ENCODE data around the gene PICALM.

Gene PICALM

GRCh38 chr11:85970593-85970992, 98.3 kb downstream of the PICALM start:
- TF ChIP-seq SNAI2 (CRISPR knock-in tag; IDR thresholded peaks at IDR 0.05) (no peak), ARNTL (CRISPR knock-in tag; IDR thresholded peaks at IDR 0.05; ENCODE audit: borderline replicate concordance, low read depth) (no peak), ZNF565 (CRISPR knock-in tag; conservative IDR thresholded peaks at IDR 0.05; ENCODE audit: low read depth) (no peak), TCF4 (CRISPR knock-in tag; IDR thresholded peaks at IDR 0.05; ENCODE audit: borderline replicate concordance) (no peak), ZFP3 (CRISPR knock-in tag; IDR thresholded peaks at IDR 0.05) (no peak), GLIS3 (CRISPR knock-in tag; IDR thresholded peaks at IDR 0.05) (no peak), CSRNP3 (CRISPR knock-in tag; IDR thresholded peaks at IDR 0.05) (no peak), ZC3H10 (CRISPR knock-in tag; IDR thresholded peaks at IDR 0.05) (no peak), CSDC2 (CRISPR knock-in tag; IDR thresholded peaks at IDR 0.05) (no peak)
- ATAC-seq = no peak

GRCh38 chr11:85967457-85967856, 101.4 kb downstream of the PICALM start:
- TF ChIP-seq RARB (CRISPR knock-in tag; IDR thresholded peaks at IDR 0.05) (no peak), ZFP30 (CRISPR knock-in tag; IDR thresholded peaks at IDR 0.05) (no peak), TCF4 (CRISPR knock-in tag; IDR thresholded peaks at IDR 0.05; ENCODE audit: borderline replicate concordance) (no peak), CREB5 (CRISPR knock-in tag; IDR thresholded peaks at IDR 0.05; ENCODE audit: low read depth) (no peak), ZNF70 (CRISPR knock-in tag; IDR thresholded peaks at IDR 0.05) (no peak), BACH2 (CRISPR knock-in tag; IDR thresholded peaks at IDR 0.05; ENCODE audit: borderline replicate concordance) (no peak)

GRCh38 chr11:85965202-85965601, 103.7 kb downstream of the PICALM start:
- no peak for TF ChIP-seq CSDC2 (CRISPR knock-in tag; IDR thresholded peaks at IDR 0.05)
- no peak for TF ChIP-seq ESRRG (CRISPR knock-in tag; IDR thresholded peaks at IDR 0.05)
- no peak for TF ChIP-seq ZC3H10 (CRISPR knock-in tag; IDR thresholded peaks at IDR 0.05)
- TF ChIP-seq ARNTL (CRISPR knock-in tag; IDR thresholded peaks at IDR 0.05; ENCODE audit: borderline replicate concordance, low read depth) = no peak
- no peak for TF ChIP-seq CREB5 (CRISPR knock-in tag; IDR thresholded peaks at IDR 0.05; ENCODE audit: low read depth)
- TF ChIP-seq ZFP30 (CRISPR knock-in tag; IDR thresholded peaks at IDR 0.05) = no peak
- TF ChIP-seq ZFP3 (CRISPR knock-in tag; IDR thresholded peaks at IDR 0.05) = no peak
- TF ChIP-seq ZNF565 (CRISPR knock-in tag; conservative IDR thresholded peaks at IDR 0.05; ENCODE audit: low read depth) = no peak
- no peak for TF ChIP-seq PATZ1 (CRISPR knock-in tag; IDR thresholded peaks at IDR 0.05; ENCODE audit: borderline replicate concordance)
- no peak for TF ChIP-seq OSR1 (CRISPR knock-in tag; IDR thresholded peaks at IDR 0.05)
- no peak for TF ChIP-seq ZNF8 (CRISPR knock-in tag; IDR thresholded peaks at IDR 0.05)
- no peak for TF ChIP-seq POU6F1 (CRISPR knock-in tag; IDR thresholded peaks at IDR 0.05; ENCODE audit: borderline replicate concordance, low read depth)
- TF ChIP-seq BACH2 (CRISPR knock-in tag; IDR thresholded peaks at IDR 0.05; ENCODE audit: borderline replicate concordance) = no peak
- no peak for ATAC-seq

More at GRCh38 chr11:85967457-85967856, 101.4 kb downstream of the PICALM start:
- ATAC-seq = no peak

GRCh38 chr11:85961930-85962363, 106.9 kb downstream of the PICALM start:
- TF ChIP-seq BACH2 (CRISPR knock-in tag; IDR thresholded peaks at IDR 0.05; ENCODE audit: borderline replicate concordance) (no peak), ZFP30 (CRISPR knock-in tag; IDR thresholded peaks at IDR 0.05) (no peak), ESRRG (CRISPR knock-in tag; IDR thresholded peaks at IDR 0.05) (no peak), ZFP3 (CRISPR knock-in tag; IDR thresholded peaks at IDR 0.05) (no peak), ZNF565 (CRISPR knock-in tag; conservative IDR thresholded peaks at IDR 0.05; ENCODE audit: low read depth) (no peak)
- peak; percentile 99 for ATAC-seq

Data from SK-N-SH treated with all-trans-retinoic acid at 6 μM for 48 hours (cell line).